Measurements from ENCODE around the gene CUEDC2.
A peak's percentile ranks its signal among the peaks of the same experiment; 100 is the strongest.
"Not testable (repeated sequence)": the region's sequence is repeated elsewhere in the genome, so short reads cannot be mapped to it uniquely, and the experiment has no call there.

The CUEDC2 gene

DNA sequence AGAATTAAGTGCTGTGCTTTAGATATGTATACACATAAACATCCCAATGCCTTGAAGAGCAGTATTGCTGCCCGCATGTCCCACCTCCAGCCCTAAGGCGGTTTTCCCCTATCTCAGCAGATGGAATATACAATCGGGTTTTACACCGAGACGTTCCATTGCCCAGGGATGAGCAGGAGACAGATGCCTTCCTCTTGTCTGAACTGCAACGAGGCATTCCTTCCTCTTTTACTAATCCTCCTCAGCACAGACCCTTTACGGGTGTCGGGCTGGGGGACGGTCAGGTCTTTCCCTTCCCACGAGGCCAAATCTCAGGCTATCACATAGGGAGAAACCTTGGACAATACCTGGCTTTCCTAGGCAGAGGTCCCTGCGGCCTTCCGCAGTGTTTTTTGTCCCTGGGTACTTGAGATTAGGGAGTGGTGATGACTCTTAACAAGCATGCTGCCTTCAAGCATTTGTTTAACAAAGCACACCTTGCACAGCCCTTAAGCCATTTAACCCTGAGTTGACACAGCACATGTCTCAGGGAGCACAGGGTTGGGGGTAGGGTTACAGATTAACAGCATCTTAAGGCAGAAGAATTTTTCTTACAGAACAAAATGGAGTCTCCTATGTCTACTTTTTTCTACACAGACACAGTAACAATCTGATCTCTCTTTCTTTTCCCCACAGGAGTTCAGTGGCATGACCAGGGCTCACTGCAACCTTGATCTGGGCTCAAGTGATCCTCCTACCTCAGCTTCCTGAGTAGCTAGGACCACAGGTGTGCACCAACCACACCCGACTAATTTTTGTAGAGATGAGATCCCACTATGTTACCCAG lies 22.5 kb upstream of the CUEDC2 start:
- not testable (repeated sequence) for DNase-seq (ENCODE audit: low spot score)

DNA sequence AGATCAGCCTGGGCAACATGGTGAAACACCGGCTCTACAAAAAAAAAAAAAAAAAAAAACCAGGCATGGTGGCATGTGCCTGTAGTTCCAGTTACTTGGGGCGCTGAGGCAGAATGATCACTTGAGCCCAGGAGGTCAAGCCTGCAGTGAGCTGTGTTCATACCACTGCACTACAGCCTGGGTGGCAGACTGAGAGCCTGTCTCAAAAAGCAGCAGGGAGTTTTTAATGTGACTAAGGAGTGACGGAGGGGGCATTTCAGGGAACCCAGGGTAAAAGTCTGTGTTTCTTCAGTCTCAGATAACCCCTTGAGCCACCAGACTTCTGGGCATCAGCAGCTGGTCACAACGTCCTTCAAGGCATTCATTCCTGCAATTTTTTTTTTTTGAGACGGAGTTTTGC lies 21.1 kb upstream of the CUEDC2 start:
- no peak for DNase-seq (ENCODE audit: low spot score)

DNA sequence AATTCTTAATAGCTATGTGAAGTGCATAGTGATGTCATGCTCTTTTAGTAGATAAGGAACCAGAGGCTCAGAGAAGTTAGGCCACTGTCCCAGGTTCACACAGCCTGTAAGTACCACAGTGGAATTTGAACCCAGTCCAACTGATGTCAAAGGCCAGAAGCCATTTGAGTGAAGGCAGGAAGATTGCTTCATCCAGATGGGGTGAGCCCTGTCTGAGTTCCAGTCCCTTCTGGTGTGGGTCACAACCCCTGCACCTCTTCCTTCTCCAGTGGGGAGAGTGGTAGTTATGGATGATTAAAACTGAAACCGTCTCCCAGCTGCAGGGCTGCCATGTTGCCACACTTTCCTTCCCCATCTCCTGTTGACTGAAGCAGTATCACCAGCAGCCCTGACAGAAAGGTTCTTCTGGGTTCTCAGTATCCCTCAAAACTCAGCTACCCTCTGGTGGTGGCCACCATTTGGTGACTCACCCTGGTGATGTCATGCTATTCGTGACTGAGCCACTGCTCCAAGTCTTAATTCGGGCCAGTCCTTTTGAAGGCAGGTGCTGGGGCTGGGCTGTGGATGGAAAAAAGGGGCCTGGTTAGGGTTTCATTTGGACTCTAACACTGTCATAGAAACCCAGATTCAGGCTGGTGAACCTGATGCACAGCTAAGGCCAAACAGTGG lies 20.4 kb upstream of the CUEDC2 start:
- no peak for DNase-seq (ENCODE audit: low spot score)

DNA sequence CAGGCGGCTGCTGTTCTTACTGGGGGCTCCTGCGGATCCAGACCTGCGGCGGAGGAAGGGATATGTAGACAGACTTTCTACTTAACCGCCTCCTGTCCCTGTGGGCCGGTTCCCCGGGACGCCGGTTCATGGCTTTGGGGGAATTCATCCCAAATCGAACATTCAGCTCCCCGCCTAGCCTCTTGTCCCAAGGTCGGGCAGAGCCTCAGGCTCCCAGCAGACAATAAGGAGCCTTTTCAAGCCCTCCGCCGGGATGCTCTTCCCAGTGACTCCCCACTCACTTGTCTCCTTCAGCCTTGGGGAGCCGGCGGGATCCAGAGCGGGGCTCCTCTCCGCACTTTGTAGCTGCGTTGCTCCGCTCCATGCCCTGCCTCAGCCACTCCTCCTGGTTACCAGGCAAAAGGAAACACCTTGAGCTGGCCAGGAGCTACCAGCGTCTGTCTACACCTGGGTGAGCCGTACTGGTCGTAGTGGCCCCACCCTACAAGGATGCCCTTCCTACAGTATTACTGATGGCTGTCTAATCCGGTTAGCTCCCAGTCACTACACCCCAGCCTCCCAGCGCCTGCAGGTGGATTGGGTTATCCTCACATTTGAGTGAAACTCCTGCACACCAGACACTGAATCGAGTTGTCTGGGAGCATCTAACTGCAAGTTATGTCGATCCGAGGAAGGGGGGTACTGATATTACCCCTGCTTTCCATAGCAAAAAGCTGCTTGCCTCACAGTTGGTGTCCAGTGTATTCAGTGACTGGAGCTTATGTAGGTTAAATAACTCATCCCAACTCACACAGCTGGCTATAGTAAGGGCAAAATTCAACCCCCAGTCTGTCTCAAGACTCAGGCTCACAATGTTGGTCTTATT lies 19.0 kb upstream of the CUEDC2 start, which contains the start of gene C10orf95:
Gene C10orf95, minus strand, starts transcription at position 439 of the 865 bp plus-strand sequence. CDS start 450 bp downstream, outside the sequence.
- DNase-seq (ENCODE audit: low spot score), result no peak

DNA sequence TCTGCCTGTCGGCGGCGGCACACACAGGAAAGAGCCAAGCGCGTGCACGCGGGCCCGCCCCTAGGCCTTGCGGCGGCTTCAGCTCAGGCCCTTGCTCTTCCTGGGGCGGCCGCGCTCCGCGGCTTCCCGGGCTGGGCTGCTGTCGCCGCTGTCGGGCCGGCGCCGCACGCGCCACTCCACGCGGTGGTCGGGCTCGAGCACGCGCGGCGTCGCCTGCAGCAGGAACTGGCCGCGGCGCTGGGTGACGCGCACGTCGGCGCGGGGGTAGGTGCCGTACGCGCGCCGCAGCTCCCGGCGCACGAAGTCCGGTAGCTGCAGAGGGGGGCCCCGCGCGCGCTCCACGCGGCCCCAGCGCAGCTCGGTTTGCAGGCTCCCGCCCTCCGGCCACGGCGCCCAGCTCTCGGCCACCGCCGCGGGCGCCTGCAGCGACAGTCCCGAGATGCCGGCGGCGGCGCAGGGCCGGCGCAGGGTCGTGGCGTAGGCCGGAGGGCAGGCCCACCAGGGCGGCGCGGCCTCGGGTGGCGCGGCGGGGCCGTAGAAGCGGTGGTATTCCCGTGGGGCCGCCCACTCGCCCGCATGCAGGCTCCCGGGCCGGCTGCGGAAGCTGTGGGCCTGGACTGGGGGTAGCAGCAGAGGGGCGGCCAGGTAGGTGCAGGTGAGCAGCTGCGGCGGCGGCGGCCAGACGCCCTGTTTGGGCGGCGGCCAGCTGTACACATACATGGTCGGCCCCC lies 18.2 kb upstream of the CUEDC2 start:
- DNase-seq (ENCODE audit: low spot score), result peak; percentile 80

DNA sequence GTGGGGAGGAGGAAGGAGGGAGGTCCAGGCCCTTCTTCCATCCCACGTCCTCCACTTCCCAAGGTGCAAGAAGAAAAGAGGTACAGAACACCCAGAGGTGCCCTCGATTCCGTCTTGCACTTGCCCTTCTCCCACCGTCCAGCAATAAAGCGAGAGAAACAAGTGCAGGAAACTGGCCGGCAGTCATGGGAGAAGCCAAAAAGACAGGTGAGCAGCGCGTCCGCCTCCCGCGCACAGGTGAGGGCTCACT lies 17.7 kb upstream of the CUEDC2 start:
- DNase-seq (ENCODE audit: low spot score), result no peak

DNA sequence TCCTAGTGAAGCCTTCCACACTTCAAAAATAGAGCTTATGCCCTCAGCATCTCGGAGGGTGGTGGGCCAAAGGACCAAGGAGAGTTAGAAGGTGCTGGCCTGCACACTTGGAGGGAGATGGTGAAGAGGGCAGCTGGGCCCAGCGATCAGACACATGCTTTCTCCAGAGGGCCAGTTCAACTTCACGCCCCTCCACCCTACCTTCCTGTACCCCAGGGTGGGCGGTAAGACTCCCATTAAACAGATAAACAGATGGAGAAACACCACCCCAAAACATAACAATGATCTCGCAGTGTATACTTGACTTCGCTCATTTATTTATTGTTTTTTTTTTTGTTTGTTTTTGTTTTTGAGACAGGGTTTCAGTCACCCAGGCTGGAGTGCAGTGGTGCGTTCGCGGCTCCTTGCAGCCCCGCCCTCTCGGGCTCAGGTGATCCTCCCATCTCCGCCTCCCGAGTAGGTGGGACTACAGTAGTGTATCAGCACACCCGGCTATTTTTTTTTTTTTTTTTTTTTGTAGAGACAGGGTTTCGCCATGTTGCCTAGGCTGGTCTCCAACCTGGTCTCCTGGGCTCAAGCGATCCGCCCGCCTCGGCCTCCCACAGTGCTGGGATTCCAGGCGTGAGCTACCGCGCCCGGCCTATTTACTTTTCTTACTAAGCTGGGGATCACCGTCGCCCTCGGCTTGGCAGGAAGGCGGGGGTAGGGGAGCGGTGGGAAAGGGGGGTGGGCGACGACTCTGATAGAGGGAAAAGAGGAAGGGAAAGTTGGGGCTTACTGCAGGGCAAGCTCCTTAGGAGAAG lies 17.1 kb upstream of the CUEDC2 start:
- DNase-seq (ENCODE audit: low spot score), result peak; percentile 67

DNA sequence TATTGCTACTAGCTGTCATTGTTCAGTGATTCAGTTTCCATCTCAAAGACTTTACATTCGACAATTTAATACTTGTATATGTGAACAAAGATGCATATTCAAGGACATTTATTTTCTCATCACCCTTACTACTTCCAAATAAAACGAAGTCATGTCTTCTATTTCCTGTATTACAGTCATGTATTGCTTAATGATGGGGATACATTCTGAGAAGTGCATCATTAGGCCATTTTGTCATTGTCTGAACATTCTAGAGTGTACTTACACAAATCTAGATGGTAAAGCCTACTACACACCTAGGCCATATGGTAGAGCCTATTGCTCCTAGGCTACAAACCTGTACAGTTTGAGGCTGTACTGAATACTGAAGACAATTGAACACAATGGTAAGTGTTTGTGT lies 12.5 kb upstream of the CUEDC2 start:
- no peak for DNase-seq (ENCODE audit: low spot score)

DNA sequence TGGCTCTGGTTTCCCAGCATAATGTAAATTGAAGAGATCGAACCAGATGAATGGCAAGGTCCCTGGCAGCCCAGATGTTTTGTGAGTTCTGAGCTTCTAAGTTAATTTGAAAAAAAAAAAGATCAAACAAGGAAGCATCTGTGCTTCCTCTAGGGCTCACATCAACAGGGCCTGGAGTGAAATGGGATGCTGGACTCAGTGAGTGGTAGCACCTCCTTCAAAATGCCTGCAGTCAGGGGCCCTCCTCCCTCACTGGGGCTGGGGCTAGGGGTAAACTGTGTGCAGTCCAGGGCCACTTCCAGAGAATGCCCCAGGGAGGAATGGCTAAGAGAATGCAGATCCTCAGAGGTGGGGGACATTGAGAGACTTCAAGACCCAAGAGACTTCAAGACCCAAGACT lies 6.0 kb upstream of the CUEDC2 start:
- DNase-seq (ENCODE audit: low spot score), result no peak

DNA sequence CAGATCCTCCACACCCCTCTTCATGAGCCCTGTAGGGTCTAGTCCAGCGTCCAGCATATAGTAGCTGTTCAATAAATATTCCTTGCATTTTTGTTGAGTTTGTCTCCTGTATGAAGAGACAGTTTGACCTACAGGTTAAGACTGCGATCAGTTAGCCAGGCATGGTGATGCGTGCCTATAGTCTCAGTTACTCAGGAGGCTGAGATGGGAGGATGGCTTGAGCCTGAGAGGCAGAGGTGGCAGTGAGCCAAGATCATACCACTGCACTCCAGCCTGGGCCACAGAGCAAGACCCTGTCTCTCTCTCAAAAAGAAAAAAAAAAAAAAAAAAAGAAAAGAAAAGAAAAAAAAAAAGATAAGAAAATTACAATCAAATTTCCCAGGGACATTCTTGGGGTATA lies 5.1 kb upstream of the CUEDC2 start:
- DNase-seq (ENCODE audit: low spot score), result no peak

DNA sequence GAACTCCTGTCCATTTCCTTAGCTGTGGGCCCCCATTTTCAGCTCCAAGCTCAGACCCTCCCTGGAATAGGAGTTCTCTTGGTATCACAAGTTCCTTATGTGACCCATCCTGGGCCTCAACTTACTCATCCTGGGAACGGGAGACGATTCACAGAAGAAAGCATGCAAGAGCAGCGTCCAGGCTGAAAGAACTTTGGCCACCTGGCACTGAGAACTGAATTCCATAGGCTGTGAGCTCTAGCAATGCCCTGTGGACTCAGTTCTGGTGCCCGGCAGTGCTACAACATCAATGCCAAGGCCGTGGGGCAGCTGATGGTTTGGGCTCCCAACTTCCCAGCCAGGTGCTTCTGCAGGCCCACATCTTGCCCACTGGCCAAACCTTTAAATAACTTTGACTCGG lies 3.9 kb upstream of the CUEDC2 start:
- no peak for DNase-seq (ENCODE audit: low spot score)

DNA sequence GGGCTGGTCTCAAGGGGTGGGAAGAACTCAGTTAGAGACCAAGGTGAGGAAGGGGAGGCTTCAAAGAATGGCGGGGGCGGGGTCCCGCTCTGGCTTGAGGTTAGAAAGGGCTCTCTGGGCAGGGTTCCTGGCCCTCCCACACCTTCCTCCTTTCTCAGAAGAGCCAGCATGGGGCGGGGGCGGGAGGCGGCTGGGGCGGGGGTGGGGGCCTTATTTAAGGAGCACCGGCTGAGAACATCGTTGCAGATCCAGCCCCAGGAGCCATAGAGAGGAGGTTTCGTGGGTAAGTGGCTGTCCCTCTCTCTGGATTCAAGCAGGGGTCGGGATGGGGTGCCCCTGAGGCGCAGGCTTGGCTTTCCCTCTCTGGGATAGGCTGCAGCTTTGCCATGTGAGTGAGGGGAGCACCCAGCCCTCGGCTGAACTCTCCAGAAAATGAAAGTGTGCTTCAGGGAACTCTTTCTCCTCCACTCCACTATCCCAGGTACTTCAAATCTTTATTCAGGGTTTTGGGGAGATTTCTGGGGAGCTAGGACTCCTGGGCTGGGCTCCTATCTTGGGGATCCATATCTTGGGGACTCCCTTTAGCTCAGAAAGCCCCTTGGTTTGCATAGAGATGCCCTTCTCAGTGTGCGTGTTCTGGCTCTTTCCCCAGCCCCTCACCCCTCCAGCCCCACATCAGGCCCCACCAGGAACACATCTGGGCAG lies 3.3 kb upstream of the CUEDC2 start:
- DNase-seq (ENCODE audit: low spot score), result peak; percentile 50

DNA sequence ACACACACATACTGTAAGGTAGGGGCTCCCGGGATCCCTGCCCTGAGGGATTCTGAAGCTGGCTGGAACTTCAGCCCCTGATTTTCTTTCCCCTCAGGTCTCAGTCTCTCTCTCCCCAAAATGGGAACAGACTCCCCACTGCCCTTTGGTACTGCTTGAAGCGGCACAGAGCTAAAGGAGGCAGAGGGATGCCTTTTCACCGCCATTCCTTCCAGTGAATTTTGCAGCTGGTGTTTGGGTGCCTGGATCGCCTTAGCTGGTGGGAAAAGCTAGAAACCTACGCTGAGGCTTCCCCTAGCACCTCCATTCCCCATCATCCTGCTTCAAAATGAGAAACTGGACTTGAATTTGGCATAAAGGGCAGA lies 2.7 kb upstream of the CUEDC2 start:
- peak; percentile 43 for DNase-seq (ENCODE audit: low spot score)

DNA sequence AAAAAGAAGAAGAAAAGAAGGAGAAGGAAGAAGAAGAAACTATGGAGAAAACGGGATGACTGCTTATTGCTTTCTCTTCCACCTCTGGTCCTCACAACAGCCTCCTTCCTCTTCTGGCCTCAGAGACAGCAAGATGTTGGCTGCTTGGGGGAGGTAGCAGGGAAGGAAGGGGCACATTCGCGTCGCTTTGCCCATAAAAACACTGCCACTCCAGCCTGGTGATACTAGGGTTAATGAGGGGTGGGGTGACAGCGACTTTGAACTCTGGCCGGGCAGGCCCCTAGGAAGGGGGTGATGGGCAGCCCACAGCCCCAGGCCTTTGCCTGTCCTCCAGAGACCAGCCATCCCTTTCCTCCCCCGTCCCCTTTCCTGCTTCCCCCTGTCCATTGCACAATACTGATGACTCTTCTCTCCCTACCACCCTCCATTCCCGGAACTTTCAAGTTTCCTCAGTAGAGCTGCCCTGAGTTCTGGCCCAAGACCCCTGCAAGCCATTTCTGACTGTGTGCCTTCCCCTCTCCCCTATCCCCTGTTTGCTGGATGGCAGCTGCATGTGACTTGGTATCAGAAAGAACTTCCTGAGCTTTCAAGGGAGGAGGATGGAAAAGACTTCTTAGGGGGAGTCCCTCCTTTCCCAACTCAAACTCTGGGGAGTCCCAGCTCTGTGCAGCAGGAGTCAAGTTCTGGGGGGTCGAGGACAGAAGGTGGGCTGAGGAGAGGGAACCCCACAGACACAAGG lies 2.2 kb upstream of the CUEDC2 start:
- DNase-seq (ENCODE audit: low spot score), result peak; percentile 41

DNA sequence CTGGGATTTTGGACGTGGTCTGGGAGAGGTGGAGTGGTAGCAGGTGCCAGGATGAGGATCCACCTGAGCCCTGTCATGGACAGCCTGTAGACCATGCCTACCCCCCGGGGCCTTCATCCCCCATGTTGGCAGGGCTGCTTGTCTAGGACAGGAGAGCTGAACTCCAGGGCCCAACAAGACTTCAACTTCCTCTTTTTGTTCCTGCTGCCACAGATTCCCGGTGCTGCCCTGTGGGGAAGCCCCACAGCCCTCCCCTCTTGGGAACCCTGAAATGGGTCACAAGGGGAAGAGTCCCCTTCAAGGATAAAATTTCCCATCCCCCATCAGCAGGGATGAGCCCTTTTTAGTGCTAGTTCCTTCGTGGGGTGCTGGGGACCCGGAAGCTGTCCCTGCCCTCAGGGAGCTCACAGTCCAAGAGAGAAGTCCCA lies 1.3 kb upstream of the CUEDC2 start:
- DNase-seq (ENCODE audit: low spot score), result peak; percentile 44

DNA sequence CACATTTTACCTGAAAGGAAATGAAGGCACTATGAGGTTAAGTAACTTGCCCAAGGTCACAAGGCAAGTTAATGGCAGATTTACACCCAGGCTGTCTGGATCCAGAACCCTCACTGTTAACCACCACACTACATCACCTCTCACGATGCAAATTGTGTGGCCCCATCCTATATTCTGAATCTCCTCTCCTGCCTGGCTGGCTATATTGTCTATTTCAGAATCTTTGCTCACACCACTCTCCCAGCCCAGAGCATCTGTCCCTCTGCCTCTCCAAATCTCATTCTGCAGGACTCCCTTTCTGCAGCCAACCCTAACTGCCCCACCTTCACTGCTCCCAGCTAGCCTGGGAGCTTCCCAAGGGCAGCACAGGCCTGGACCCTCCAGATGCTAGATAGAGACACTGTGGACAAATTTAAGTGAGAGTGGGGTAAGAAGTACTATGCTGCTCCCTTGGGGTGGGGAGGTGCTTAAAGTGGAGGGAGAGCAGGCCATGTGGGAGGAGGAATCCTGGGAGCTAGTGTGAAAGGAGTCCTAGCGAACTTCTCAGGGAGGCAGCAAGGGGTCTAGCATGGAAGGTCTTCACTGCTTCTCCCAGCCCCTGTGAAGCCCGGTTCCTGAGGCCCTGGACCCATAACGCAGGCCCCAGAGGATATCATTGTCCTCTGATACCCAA lies 786 bp downstream of the CUEDC2 start:
- no peak for DNase-seq (ENCODE audit: low spot score)

DNA sequence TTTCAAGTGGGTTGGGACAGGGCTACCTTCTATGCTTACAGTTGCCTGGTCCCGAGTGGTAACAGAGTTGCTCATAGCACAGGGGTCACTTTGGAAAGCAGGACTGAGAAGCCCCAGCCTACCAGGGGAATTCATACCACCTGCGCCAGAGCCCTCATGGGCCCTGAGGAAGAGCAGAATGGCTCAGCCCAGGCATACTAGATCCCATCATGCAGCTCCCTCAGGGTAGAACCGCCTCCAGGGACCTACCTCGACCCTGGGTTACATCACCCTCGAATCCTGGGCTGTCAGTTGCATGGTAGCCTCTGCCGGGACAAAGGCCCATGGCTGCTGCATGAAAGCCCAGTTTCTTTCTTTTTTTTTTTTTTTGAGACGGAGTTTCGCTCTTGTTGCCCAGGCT lies 2.9 kb downstream of the CUEDC2 start:
- DNase-seq (ENCODE audit: low spot score), result no peak

DNA sequence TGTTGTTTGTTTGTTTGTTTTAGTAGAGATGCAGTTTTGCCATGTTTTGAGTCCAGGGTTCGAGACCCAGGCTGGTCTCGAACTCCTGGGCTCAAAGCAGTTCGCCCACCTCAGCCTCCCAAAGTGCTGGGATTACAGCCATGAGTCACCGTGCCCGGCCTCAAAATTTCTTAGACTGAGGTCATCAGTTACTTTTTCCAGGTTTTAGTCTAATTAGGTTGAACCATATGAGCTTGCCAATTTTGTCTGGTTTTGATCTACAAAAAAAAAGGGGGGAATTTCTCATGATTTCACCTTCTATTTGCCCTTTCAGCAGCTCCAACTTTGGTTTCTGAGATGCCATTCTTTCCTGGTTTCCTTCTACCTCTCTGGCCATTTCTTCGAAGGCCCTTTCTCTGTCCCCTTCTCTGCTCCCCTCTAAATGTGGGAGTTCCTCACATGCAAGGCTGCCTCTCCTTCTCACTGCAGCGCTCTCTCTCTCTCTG lies 5.5 kb downstream of the CUEDC2 start:
- no peak for DNase-seq (ENCODE audit: low spot score)

DNA sequence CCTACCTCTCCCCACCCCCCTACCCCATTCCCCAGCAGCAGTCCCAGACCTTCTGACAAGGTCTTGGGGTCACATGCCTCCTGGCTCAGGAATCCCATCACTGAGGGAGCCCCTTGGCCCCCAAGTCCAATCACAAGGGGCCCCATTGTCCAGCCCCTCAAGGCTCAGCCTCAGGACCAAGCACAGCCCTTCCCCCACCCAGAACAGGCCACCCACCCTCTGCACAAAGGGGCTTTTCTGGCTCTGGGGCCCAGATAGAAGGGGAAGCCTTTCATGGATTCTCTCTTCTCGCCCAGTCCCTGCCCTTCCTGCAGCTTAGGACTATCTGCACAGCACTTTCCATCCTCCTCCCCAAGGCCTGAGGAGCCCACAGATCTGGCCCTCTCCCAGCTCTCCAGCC lies 6.9 kb downstream of the CUEDC2 start:
- DNase-seq (ENCODE audit: low spot score), result no peak
